ENCODE results near the gene ATP6V1F.
"Not testable (repeated sequence)": the region's sequence is repeated elsewhere in the genome, so short reads cannot be mapped to it uniquely, and the experiment has no call there.

Gene ATP6V1F

DNA sequence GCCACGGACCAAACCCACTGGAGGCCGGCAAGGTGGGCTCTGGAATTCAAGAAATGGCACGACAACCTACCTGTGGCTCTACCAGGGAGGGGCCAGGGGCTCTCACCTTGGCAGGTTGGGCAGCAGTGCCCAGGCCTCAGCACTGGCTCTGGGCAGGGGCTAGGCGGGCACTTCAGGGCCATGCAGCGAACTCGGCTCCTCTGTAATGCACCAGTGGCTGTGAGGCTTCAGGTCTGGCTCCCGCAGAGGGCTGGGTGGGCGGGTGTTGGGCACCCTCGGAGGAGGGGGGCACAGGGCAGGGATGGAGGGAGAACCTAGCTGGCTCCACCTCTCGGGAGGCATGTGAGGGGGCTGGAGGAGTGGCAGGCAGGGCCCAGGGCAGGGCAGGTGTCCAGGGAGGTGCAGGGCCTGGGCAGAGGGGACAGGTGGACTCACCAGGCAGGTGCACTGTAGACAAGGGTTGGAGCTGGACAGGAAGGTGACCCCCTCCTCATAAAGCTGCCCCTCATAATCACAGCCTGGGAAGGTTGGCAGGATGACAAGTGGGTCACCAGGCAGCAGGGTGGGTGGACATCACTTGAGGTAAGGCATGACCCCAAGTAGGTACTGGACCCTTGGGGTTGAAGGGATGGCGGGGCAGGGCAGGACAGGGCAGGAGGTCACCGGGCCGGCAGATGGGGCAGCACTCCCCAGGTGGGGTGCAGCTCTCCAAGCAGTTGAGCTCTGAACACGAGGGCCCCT lies 41.1 kb downstream of the ATP6V1F start:
- no peak for DNase-seq

DNA sequence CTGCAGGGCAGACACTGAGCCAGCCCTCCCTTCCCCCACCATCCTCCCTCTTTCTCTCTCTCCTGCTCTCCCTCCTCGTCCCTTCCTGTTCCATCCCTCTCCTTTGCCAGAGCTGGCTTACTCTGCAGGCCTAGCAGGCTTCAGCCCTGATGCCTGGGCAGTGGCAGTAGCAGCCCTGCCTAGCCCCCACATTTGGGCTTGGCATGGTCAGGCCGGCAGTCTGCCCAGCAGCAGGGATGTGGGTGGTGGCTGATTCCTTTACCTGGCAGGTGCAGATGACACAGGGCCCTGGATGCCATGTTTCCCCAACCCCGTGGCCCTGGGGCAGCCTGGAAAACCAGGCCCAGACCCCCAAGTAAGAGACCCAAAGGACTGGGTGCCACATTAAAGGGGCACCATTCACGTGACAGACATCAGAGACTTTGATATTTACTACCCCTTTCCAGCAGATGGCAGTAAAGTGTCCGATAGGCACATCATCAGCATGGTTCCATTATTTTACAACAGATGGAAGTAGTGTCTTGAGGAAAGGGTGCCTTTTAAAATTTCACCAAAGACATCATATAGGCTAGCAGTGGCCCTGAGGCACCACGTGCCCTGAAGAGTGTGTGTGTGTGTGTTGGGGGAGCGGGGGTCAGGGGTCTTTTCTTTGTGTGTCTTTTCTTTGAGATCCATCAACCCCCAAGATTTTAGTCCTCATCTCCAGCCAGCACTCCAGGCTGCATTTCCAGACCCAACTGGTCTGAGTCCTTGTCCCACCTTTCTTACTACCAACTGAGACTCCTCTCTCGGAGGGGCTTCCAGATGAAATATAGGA lies 41.9 kb downstream of the ATP6V1F start:
- no peak for DNase-seq

DNA sequence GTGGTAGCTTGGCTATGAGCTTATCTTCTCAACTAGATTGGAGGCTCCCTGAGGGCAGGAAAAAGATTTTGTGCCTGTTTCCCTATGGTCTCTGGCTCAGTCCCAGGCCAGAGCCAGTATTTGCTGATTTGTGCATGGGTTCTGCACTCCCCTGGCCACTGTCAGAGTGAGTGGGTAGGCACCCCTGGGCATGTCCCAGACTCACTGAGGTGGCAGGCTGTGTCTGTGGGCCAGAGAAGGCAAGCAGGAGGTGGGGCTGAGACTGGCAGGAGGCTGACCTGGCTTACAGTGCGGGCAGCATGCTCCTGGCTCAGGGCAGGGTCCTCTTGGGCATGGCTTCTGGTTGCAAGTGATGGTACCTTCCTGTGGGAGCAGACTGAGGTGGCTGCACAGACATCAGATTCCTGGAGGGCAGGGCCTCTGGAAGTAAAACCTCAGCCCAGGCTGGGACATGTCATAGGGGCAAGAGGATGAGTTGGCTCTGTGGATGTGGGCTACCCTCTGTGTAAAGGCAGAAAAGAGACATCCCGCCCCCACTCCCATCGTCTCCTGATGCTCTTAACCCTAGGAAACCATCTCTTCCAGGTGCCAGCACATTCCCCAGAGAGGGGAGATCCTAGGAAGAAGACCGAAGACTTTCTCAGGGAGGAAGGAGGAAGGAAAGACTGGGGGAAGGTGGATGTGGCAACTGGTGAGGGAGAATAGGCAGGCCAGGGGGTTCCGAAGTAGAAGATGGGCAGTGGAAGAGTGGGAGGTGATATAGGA lies 43.5 kb downstream of the ATP6V1F start:
- no peak for DNase-seq

DNA sequence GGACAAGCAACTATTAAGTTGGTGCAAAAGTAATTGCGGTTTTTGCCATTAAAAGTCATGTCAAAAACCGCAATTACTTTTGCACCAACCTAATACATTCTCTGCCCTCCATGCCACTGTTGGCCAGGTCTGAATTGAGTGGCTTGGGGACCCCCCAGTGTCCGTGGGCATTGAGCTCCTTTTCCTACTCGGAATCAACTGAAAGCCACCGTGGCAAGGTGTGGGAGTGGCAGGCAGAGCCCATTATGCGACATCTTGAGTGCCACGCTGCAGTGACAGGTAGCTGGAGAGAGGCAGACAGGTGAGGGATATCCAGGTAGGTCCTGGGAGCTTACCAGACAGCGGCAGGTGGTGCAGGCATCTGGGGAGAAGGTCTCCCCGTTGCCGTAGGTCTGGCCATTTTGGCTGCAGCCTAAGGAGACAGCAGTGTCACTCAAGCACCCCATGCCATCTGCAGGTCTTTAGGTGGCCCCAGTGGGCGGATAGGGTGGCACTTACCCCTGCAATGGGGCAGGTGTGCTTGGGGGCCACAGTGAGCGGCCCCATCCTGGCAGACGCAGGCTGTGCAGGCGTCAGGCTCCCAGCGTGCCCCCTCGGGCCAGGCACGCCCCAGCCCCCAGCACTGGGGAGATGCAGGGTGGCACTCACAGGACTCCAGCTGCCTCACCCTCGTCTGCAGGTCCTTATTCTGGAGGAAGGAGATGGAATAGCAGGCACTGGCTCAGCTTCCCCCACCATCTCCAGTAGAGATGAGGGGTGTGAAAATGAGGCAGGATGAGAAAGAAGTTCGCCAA lies 44.3 kb downstream of the ATP6V1F start:
- no peak for DNase-seq

DNA sequence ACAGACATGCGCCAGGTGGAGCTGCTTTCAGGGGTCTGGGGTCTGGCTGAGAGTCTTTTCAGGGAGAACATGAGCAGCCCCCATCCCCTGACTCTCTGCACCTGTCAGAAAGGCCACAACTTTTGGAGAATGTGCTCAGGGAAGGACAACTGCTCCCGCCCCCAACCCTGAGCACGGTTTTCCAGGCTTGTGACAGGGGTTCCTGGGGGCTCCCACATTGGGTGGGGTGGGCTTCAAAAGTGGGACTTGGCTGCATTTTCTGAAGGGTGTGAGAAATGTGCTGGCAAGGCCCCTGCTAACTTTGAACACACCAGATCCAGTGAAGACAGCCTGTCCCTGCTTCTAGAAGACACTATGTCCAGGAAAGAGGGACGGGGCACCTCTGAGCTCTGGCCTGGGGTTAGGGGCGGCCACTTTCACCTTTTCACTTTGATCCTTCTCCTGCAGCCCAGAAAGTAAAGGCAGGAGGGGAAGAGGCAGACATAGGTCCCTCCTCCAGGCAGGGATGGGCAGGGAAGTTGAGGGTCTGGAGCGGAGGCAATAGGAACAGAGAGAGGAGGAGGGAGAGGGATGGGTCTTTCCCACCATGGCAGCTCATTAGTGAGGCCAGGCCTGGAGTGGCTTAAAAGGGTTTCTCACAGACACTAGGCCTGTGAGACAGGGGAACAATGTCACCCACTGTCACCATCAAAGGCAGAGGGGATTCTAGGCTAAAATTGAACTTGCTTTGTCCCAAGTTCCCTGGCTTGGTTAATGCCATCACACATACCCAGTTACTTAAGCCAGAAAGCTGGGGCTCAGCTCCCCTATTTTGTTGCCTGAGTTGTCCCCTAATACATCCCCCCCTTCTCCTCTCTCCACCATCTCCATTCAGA lies 46.3 kb downstream of the ATP6V1F start:
- no peak for DNase-seq

DNA sequence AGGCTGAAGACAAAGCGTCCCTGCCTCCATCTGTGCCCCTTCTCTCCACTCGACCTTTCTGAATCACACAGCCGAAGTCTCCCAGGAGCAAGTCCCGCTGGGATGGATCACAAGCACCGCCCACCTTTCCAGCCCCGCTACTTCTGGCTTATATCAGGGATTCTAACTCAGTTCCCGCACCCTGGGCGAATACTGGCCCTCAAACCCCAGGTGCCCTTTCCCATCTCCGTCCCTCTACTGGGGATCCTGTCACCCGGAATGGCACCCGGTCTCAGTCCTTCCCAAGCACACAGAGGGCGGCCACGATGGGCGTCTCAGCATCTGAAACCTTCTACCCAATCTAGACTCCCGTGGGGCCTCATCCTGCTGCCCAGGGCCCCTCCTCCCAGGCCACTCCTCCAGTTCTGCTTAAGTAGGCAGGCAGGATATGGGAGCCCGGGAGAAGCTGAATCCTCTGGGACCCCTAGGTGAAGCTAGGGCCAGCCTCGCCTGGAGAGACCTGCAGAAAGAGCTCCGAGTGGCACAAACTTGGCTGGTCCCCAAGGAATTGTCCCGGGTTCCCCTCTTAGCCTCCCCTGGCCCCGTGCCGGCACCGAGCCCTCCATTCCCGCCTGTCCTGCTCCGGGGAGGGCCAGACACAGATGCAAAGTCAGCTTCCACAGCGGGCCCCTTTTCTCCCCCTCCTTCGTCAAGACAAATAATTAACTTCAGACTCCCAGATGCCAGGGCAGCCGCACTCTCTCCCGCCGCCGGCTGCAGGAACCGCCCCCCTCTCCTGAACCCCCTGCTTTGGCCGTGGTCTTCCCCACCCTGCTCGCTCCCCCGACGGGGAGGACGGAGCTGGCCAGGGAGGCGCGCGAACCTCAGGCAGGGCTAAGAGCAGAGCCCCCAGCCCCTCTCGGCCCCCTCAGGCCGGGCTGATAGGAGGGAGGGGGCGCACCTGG lies 47.2 kb downstream of the ATP6V1F start:
- no peak for DNase-seq

DNA sequence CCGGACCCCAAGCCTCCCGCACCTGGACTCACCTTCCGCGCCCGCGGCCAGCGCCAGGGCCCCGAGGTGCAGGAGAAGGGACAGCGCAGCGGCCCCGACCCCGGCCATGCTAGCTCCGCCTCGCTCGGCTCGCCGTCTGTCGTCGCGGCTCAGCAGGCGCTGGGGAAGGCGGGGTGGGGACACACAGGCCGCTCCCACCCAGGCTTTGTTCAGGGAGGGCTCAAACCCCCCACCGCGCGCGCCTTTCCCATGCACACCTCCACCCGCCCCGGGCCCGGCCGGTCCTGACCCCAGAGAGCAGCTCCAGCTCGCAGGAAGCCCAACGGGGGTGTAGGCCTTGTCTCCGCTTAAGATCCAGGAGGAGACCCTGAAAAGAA lies 47.9 kb downstream of the ATP6V1F start, which contains the start of gene KCP:
TSS of gene KCP (minus strand) at position 141 of the 377 bp plus-strand sequence. CDS start at position 108, 33 bp downstream.
- DNase-seq: no peak

DNA sequence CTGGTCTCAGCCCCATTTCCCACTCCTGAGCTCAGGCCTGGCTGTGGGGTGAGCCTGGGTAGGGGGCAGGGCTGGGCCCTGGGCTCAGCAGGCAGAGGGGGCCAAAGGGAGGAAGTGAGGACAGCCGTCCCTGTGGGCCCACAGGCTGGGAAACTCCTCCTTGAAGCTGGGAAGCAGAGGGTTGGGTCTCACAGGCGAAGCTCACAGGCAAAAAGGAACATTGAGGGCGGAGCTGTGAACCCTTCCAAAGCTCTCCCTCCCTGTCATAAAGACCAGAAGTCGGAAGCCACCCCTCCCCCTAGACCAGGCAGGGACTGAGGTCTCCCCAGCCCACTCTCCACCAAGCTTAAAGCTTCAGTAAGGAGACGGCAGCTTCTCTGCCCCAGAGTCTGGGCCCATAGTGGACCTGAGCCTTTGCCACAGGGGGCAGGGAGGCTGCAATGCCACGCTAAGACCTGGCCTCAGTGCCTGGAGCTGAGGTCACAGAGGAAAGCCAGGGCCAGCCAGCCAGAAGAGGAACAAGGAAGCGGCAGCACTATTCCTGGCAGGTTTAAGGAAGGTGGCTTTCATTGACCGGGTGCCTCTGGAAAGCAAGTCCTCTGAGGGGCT lies 48.9 kb downstream of the ATP6V1F start:
- DNase-seq: no peak

DNA sequence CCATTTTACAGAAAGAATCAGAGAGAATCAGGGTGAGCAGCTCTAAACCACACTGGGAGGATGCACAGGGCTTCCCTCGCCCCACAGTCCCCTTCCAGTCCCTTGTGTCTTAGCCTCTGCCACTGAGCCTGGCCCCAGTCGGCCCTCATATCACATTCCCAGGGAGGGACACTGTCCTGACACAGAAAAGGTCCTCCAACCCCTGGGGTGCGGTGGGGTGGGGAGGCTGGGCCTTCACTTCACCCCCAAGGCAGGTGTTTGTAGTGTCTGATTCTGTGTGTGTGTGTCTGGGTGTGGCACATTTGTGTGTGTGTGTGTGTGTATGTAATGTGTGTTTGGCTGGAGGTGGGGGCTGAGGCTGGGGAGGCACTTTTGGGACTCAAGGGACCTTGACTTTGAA lies 49.6 kb downstream of the ATP6V1F start:
- no peak for DNase-seq

DNA sequence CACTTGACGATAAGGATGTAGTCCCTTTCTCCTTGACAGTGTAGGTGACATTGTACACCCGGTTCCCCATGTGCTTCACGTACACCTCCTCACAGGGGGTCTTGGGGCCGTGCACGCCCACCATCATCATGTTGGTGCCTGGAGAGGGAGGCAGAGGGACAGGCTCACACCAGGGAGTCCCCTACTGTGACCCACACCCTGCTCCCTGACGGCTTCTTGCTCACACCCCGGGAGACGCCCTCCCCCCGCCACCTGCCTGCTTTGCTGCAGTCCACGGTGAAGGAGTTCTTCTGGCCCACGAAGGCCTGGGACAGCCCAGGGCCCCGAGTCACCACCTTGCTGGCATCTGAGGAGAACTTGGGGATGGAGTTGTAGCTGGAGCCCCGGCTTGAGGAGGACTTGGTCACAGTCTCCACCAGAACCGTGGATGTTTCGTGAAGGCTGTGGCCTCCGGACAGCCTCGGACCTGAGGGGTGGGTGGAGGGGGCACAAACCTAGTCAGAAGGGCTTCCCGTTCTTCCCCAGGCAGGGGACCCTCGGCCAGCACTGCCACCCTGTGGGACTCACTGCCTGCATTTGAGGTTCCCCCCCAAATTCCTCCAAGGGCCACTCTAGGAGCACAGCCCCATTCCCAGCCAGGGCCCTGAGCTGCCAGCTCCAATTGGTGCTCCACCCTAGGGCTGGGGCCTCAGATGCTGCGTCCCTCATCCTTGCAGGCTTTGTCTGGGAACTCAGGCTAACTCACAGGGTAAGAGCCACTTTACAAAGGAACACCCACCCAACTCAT lies 50.2 kb downstream of the ATP6V1F start:
- not testable (repeated sequence) for DNase-seq

DNA sequence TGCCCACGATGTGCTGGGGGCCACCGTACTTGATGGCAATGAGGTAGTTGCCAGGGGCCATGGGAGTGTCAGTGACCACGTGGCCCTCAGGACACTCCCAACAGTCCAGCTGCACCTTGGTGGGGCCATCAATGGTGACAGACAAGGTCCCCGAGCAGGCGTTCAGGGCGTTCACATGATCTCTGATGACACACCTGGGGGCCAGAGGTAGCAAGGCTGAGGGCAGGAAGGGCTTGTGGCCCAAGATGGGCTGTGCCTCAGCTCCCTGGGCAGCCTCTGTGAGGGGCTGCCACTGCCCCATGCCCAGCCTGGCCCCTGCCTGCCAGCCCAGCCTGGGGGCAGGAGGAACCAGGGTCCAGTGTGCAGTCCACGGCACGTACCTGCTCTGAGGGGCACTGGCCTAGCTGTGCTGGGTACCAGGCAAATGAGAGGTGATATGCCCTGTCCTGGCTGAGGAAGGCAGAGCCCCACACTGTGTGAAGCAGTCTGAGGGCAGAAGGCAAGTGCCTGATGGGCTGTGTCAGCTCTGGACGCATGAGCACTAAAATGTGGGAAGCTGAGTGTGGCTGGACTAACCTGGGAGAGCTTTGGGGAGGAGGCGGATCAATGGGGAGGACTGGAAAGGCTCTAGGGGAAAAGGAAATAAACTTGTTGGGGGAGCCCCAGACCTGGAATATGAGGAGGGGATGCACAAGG lies 51.4 kb downstream of the ATP6V1F start:
- DNase-seq: no peak

DNA sequence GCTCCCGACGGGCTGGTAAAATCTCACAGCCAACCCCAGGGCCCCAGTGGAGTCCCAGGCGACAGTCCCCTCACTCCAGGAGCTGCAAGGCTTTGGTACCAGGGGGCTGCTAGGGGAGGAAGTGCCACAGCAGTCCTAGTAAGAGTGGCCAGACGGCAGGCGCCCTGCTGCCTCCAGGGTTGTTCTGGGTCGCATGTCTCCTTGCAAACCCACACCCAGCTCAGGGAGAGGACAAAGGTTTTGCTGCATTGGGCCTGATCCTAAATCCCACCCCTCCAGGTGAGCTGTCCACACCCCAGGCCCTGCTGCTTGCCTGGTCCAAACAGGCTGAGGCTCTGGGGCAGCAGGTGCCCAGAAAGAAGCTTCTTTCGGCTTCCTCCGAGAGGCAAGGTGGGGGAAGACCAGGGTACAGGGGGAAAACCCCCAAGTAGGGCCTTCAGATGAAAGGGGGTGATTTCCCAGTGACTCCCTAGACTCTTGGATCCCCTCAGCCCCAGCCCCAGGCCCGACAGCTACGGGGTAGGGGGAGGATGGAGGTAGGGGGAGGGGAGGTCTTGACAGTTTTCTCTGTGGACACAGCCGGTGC lies 52.0 kb downstream of the ATP6V1F start:
- DNase-seq: no peak

DNA sequence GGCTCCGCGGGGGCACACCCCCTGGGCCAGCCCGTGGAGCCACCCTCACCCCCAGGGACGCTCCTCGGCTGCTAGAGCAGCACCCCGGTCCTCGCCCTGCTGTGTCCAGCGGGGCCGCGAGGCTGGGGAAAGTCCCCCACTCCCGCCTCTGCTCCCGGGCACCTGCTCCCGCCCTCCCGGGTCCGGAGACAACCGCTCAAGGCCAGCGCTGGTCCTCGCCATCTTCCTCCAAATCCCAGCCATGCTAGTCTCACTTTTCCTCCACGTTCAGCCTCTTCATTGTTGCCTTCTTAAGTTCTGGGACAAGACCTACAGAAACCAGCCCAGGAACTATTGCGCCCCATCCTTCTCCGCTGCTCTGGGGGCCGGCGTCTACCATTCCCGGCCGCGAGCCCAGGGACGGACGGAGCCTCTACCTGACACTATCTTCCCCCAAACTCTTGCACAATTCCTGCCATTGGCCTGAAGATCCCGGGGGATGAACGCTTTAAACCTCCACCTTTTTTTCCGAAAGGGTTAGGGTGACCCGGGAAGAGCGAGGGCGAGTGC lies 52.7 kb downstream of the ATP6V1F start:
- DNase-seq: no peak

Data from SIG-M5 (cell line).